ENCODE results near the gene SLC12A9. TPM values are rescaled to one million over a fixed set of nuclear protein-coding genes. Genes with fewer than 3 reads are reported as not detected.

SLC12A9 gene
- total RNA-seq, 1 donor from 2014 or later, result 30.5 TPM

- H3K27me3 ChIP-seq (ENCODE audit: insufficient read depth, low read length), result no peaks in the 10 kb centered on the region
- H3K9me3 ChIP-seq (ENCODE audit: insufficient read depth, low read depth, low read length), result no peaks in the 10 kb centered on the region
- H3K4me1 ChIP-seq (ENCODE audit: insufficient read depth, low read length), result peaks cover 36% of the 10 kb centered on the region
- H3K9me3 Mint-ChIP-seq (ENCODE audit: unreplicated experiment), result no peaks in the 10 kb centered on the region
- H3K36me3 ChIP-seq (ENCODE audit: insufficient read depth, low read length), result peaks cover 7% of the 10 kb centered on the region
- no peak for DNase-seq (ENCODE audit: low read depth)
- peak overlapping the region; percentile 97 for H3K4me2 ChIP-seq (ENCODE audit: low read length)
- TF ChIP-seq EZH2 (IDR thresholded peaks at IDR 0.05; ENCODE audit: insufficient read depth, low read length) (no peak), CTCF (IDR thresholded peaks at IDR 0.05; ENCODE audit: insufficient read depth, low read depth, low read length) (no peak)
- H2AFZ ChIP-seq (ENCODE audit: low read depth, low read length), result no peak overlapping the region
- peaks cover 9% of the 10 kb centered on the region for H4K20me1 ChIP-seq (ENCODE audit: insufficient read depth, low read length)
- peak overlapping the region; percentile 85 for H3K4me3 ChIP-seq (ENCODE audit: insufficient read depth, low read depth, low read length)
- no peak overlapping the region for H3K4me3 Mint-ChIP-seq (ENCODE audit: unreplicated experiment)
- H3K9ac ChIP-seq (ENCODE audit: low read length), result peak overlapping the region; percentile 98
- no peaks in the 10 kb centered on the region for H3K27me3 Mint-ChIP-seq (ENCODE audit: low read depth, unreplicated experiment)
- FAIRE-seq, result no peak
- no peak overlapping the region for H3K27ac Mint-ChIP-seq (ENCODE audit: unreplicated experiment)
- peak overlapping the region; percentile 95 for H3K27ac ChIP-seq (ENCODE audit: low read depth, low read length)
- H3K4me1 Mint-ChIP-seq (ENCODE audit: low read depth, unreplicated experiment), result peaks cover 7% of the 10 kb centered on the region
- peaks cover 44% of the 10 kb centered on the region for H3K79me2 ChIP-seq (ENCODE audit: insufficient read depth, low read length)
- H3K36me3 Mint-ChIP-seq (ENCODE audit: low read depth, unreplicated experiment), result peaks cover 20% of the 10 kb centered on the region
Observed at GRCh38 chr7:100865938-100866728, 13.6 kb downstream of the SLC12A9 start.

DNA sequence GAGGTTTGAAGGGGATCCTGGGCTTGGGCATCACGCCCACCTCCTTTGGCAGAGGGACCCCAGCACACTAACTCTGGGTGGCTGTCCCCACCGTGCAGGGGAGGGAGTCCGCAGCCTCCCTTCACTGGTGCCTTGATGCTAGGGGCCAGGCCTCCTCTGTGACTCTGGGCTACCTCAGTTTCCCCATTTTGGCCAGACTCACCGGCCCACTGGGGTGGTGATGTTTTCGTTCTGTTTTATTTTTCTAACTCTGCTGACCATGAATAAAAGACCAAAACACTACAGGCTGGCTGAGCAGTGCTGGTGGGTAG is 14.2 kb downstream of the SLC12A9 start:
- peak overlapping the region; percentile 95 for H3K4me3 Mint-ChIP-seq (ENCODE audit: unreplicated experiment)
- H3K36me3 Mint-ChIP-seq (ENCODE audit: low read depth, unreplicated experiment), result peaks cover 20% of the 10 kb centered on the region
- H3K27ac Mint-ChIP-seq (ENCODE audit: unreplicated experiment), result no peak overlapping the region
- H3K27me3 ChIP-seq (ENCODE audit: insufficient read depth, low read length), result no peaks in the 10 kb centered on the region
- peak overlapping the region; percentile 98 for H3K9ac ChIP-seq (ENCODE audit: low read length)
- H3K27me3 Mint-ChIP-seq (ENCODE audit: low read depth, unreplicated experiment), result no peaks in the 10 kb centered on the region
- peak overlapping the region; percentile 95 for H3K27ac ChIP-seq (ENCODE audit: low read depth, low read length)
- H3K36me3 ChIP-seq (ENCODE audit: insufficient read depth, low read length), result peaks cover 13% of the 10 kb centered on the region
- no peaks in the 10 kb centered on the region for H3K9me3 Mint-ChIP-seq (ENCODE audit: unreplicated experiment)
- H3K79me2 ChIP-seq (ENCODE audit: insufficient read depth, low read length), result peaks cover 50% of the 10 kb centered on the region
- no peak for TF ChIP-seq EZH2 (IDR thresholded peaks at IDR 0.05; ENCODE audit: insufficient read depth, low read length)
- no peak for TF ChIP-seq CTCF (IDR thresholded peaks at IDR 0.05; ENCODE audit: insufficient read depth, low read depth, low read length)
- H3K4me1 Mint-ChIP-seq (ENCODE audit: low read depth, unreplicated experiment), result peaks cover 7% of the 10 kb centered on the region
- no peak for DNase-seq (ENCODE audit: low read depth)
- no peak overlapping the region for H2AFZ ChIP-seq (ENCODE audit: low read depth, low read length)
- peaks cover 36% of the 10 kb centered on the region for H3K4me1 ChIP-seq (ENCODE audit: insufficient read depth, low read length)
- peak overlapping the region; percentile 85 for H3K4me3 ChIP-seq (ENCODE audit: insufficient read depth, low read depth, low read length)
- peak overlapping the region; percentile 97 for H3K4me2 ChIP-seq (ENCODE audit: low read length)
- no peaks in the 10 kb centered on the region for H3K9me3 ChIP-seq (ENCODE audit: insufficient read depth, low read depth, low read length)
- FAIRE-seq, result no peak
- H4K20me1 ChIP-seq (ENCODE audit: insufficient read depth, low read length), result peaks cover 9% of the 10 kb centered on the region

Measured in astrocyte (in vitro differentiated cells and primary cell).